Fibroblast of skin of right biceps (primary cell): ENCODE measurements around the gene MYL12B.
"Not testable (repeated sequence)": the region's sequence is repeated elsewhere in the genome, so short reads cannot be mapped to it uniquely, and the experiment has no call there.

Experiments used
- DNase-seq: peaks from one replicate; pipeline ENCODE4 v3.0.0-alpha.2; 2013

The MYL12B gene

DNA sequence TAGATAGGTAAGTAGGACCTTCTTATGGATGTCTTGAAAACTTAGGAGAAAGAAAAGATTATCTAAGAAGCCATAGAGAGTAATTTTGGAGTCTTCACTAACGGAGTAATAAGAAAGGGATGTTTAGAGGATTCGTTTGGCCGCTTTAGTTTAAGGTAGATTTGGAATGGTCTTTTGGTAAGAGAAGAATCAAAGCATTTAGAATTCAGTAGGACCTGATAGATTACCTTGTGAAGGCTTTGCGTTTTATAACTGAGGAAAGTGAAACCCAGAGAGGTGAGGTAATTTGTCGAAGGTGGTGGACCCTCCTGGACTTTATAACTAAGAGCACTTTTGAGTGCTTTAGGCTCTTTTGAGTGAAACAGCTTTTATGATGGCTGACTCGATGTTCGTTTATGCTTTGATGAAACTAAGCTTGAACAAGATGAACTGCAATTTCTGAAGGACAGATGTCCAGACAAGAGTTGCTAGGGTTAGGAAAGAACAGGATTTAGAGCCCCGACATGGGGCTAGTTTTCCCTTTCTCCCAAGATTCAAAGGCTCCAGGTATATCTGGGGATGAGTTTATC, 1.3 kb downstream of the MYL12B start:
- DNase-seq = no peak

DNA sequence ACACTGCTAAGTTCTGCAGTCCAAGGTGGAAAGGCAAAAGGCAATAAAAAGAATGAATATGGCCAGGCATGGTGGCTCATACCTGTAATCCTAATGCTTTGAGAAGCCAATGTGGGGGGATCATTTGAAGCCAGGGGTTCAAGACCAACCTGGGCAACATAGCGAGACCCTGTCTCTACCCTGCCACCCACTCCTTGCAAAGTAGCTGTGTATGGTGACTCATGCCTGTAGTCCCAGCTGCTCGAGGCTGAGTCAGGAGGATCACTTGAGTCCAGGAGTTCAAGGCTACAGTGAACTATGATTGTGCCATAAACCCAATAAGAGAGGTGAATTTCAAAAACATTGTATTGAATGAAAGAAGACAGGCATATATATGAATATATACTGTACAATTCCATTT, 2.4 kb downstream of the MYL12B start:
- peak; percentile 18 for DNase-seq

DNA sequence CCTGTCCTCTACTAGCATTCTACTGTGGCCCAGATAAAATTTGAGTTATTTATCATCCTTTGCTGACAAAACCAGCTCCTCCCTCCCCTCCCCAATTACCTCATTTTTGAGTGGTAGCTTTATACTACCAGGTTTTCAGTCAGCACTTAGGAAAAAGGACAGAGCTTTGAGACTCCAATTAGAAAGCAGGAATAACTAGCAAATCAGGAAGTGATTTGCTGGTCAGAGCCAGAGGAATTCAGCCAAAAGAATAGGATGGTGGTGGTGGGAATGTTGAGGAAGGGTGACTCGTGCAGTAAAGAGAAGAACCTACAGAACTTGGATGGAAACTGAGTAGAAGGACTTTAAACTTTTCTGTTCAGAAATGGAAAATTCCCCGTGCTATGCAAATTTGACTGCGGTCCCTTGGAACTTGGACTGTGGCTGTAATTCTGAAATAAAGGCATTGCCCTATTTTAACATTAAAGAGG, 3.7 kb downstream of the MYL12B start:
- peak; percentile 76 for DNase-seq

DNA sequence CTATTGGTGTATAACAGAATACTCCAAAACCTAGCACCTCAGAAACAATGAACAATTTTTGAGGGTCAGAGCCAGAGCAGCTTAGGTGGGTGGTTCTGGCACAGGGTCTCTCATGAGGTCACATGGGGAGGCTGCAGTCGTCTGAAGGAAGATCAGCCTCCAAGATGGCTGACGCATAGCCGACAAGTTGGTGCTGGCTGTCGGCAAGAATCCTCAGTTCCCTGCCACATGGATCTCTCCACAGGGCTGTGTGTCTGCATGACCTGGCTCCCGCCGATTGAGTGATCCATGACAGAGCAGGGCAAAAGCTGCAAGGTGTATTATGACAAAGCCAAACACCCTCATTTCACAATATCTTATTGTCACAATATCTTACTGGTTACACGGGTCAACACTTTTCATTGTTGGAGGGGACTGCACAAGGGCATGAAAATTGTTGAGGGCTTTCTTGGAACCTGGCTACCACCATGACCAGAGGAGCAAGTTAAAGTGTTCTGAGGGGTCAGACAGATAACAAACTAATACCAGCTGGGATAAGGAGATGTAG, 4.2 kb downstream of the MYL12B start:
- DNase-seq = no peak

DNA sequence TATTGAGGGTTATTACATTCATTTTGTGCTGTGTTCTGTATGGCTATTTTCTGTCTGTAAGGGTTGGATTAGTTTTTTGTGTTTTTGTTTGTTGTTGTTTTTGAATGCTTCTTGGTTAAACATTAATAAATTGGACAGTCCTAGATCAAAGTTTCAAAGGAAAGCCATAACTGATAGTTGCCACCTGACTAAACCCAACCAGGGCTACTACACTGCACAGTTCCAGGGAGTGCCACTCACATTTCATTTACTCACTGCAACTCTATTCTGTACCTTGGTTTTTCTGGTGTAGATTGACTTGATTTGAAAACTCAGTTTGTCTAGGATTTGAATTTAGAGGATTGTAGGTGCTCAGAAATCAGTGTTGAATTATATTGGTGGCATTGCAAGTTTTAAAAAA, 6.4 kb downstream of the MYL12B start:
- no peak for DNase-seq

DNA sequence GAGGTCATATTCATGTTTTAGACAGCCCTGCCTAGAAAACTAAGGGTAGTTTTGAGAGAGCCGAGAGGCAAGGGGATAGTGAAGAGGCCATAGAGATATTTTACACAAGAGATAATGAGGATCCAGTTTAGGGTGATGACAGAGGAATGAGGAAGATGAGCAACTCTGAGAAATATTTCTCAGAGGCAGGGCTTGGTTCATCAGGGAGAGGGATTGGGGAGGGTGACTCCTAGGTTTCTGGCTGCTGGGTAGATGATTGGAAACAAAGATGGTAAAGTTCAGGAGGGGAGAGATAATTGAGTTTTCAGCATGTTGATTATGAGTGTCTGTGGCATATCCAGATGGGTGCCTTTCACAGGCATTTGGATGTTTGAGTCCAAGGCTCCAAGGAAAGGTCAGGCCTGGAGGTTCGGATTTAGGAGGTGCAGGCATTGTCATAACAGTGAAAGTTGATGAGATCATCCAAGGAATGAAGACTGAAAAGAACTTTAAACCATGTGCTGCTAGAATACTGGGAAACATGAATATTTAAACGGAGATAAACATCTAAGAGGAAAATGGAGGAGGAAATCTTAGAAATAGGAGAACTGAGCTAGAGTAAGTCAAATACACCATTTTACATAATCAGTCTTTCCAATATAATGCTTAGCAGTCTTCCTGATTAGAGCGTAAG, 7.4 kb downstream of the MYL12B start:
- DNase-seq = peak; percentile 77

DNA sequence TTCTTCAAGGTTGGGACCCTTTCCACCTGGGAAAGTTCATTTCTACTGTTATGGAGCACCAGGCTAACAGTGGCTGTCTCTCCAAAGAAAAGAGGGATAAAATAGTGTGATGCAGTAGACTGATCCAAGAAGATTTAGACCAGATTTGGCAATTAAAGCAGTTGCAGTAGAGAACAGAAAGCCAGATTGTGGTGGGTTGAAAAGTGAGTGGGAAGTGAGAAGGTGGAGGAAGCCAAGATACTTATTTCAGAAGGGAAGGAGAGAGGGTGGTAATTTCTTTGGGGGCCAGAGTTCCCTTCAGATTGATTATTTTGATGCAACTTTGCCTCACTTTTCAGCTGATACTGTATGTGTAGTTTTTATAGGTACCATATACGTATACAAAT, 8.0 kb downstream of the MYL12B start:
- no peak for DNase-seq

DNA sequence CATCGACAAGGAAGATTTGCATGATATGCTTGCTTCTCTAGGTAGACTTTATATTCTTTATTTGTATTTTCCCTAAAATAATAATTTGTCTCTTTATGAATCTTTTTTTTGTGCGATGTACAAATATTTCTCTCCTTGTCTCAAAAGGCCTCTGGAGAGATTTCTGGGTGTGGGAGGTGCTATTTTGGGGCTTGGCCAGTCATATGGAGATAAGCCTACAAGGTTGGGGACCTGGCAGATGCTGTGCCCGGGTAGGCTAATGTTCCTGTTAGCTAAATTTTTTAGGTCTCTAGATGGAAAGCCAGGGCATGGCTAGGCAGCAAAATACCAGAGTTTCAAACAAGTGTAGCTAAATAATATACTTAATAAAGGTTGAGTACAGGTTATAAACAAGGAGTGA, 11.1 kb downstream of the MYL12B start:
- DNase-seq = no peak

DNA sequence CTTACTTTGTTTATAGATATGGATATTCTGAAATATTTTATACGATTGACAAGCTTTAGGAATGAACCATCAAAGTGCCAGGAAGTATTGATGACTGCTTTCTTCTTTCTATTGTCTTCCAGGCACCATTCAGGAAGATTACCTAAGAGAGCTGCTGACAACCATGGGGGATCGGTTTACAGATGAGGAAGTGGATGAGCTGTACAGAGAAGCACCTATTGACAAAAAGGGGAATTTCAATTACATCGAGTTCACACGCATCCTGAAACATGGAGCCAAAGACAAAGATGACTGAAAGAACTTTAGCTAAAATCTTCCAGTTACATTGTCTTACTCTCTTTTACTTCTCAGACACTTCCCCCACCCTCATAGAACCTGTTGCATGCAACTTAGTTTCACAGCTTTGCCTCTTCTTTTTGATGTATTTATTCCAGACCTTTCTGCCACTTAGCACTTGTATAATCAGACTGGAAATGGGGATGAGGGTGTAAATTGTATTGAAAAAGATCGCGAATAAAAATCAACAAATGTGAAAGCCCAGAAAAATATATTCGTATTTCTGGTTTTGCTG, 15.8 kb downstream of the MYL12B start:
- not testable (repeated sequence) for DNase-seq

DNA sequence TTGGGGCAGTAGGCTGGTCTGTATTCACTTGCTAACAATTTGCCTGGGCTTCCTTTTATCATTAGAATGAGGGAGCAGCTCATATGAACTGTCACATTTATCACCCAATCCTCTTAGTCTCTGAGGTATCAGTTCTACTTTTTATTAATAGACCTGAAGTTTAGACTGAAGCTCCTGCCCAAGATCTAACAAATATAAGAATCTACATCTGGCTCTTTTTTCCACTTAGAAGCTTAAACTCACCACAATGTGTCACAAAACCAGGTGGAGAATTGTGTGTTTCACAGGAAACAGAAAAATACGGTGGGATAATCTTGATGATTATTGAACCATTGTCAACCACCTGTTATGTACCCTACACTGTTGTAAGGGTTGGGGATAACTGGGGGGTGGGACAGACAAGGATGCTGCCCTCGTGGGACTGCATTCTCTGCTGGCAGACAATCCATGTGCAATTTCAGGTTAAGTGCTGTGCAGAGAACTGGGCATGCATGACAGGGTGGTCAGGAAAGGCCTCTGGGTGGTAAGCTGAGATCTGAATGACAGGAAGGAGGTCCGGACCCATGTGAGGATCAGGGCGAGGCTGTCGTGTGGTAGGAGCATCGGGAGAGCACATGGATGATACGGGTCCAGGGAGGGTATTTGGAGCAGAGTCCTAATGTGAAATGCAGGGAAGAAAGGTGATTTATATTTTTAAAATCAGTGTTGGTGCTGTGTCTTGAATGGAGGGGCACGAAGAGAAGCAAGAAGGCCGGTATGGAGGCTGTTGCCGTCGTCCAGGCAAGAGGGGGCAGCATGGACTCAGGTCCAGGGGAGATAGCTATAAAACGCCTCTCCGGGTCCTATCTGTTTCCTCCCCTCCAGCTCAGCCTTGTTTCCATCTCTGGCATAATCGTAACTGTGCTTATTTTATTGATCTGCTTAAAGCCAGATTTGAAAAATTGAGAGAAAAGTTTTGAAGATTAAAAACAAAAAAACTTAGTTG, 17.6 kb downstream of the MYL12B start:
- no peak for DNase-seq

DNA sequence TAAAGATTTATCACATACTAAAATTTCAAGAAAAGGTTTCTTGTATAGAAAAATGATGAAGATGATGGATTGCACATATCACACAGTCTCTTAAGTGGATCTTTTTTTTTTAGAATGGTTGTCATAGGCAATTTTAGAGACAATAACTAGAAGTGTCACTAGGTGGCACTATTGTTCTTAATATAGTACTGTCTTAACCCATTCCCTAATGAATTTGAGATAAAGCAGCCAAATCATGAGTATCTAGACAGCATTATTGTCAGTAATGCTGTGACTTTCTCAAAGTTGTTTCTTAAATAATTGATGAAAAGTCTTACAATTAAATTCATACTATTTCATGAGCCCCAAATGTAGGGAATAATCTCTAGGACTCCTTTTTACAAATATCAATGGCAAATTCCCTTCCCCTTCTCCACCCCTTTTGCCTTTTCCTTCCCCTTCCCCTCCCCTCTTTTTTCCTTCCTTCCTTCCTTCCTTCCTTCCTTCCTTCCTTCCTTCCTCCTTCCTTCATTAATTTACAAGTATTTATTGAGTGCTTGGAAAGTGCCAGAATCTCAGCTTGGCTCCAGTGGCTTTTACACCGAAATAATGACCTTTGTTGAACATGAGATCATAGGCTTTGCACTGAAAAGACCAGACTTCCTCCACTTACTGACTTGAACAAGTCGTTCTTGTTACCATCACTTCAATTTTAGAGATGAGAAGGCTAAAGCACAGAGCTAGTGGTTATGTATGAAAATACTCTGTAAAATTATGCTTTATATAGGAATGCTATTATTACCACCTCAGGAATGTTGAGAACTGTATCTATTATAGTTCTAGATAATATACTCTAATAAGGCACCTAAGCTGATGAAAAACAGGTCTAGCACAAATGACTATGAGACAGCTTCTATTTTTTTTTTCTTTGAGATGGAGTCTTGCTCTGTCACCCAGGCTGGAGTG, 19.8 kb downstream of the MYL12B start:
- peak; percentile 79 for DNase-seq

DNA sequence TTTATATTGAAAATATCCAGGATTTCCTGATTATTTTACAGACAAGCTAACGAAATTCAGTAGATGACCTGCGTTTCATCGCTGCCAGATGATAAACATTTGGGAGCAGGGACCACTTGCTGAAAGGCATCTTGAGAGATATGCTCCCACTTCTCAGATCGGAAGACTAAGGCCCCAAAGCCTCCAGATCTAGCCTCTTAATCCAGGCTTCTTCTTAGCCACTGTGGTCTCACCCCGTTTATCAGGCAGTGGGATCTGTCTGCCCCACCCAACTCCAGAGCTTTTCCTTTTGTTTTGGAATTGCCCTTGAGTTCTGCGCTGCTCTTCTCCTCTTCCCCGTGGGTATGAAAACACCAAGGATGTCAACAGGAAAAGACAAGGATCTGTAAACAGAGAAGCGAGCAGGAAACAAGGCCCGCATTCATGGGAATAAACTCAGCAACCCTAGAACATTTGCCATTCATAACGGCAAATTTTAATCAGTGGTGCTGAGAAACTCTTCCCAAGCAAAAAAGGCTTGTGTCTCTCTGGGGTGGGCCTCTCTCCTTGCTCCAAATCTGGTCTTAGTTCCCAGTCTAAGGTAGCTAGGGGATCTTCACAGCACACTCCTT, 21.4 kb downstream of the MYL12B start:
- no peak for DNase-seq

DNA sequence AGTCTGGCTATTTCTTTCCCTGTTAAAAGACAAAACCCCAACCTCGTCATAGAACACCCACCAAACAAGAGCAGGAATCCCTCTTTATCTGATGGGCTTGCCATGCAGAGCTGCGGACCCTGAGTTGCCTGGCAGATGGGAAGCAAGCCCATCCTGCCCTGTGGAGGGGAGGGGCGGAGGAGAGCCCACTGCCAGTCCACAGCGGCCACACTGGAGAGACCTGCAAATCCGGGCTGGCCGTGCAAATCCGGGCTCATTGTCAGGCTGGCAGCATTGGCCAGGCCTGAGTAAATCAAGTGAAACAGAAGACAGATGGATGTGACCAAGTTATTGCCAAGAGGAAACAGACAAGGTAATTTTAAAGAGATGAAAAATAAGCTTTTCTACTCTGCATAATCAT, 22.0 kb downstream of the MYL12B start:
- DNase-seq = no peak

DNA sequence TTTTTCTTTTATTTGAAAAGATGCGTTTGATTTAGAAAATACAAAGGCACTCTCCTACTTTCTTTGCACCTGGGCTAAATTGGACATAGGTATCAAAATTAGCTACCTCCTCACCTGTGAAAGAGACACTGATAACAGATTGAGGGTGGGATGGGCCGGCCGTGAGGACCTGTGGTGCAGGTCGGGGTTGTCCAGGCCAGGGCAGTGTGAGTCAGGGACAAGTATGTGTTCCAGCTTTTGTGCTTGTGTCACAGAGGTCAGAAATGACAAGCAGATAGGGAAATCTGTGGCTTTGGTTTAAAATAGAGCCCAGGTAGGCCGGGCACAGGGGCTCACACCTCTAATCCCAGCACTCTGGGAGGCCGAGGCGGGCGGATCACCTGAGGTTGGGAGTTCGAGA, 22.6 kb downstream of the MYL12B start:
- no peak for DNase-seq

DNA sequence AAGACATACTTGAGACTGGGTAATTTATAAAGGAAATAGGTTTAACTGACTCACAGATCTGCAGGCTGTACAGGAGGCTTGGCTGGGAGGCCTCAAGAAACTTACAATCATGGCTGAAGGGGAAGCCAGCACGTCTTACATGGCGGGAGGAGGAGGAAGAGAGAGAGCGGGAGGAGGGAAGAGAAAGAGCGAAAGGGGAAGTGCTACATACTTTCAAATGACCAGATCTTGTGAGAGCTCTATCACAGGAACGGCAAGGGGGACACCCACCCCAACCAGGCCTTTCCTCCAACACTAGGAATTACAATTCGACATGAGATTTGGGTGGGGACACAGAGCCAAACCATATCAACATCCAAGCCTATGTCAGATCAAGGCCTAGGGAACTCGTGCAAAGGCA, 24.2 kb downstream of the MYL12B start:
- no peak for DNase-seq

DNA sequence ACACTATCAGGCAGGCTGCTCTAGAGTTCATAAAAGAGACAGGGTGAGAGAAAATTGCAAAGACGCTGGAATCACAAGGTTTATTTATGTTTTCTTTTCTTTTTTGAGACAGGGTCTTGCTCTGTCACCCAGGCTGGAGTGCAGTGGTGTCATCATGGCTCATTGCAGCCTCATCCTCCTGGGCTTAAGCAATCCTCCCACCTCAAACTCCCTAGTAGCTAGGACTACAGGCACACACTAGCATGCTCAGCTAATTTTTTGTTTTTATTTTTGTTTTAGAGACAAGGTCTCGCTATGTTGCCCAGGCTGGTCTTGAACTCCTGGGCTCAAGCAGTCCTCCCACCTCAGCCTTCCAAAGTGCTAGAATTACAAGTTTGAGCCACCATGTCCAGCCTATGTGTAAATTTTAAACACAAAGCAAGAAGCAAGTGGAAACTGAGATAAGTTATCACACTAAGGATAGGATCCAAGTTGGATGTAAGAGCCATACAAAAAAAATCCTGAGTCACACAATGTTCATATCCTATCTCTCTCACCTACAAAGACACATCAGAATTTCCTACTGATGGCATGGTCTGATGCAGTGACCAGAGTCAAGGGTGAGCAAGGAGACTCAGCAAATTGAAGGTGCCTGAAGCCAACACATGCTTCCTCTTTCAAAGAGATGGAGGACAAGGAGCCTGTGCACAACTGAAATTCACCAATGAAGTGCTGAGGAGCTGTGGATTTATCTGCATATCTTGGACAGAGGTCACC, 31.4 kb downstream of the MYL12B start:
- no peak for DNase-seq

DNA sequence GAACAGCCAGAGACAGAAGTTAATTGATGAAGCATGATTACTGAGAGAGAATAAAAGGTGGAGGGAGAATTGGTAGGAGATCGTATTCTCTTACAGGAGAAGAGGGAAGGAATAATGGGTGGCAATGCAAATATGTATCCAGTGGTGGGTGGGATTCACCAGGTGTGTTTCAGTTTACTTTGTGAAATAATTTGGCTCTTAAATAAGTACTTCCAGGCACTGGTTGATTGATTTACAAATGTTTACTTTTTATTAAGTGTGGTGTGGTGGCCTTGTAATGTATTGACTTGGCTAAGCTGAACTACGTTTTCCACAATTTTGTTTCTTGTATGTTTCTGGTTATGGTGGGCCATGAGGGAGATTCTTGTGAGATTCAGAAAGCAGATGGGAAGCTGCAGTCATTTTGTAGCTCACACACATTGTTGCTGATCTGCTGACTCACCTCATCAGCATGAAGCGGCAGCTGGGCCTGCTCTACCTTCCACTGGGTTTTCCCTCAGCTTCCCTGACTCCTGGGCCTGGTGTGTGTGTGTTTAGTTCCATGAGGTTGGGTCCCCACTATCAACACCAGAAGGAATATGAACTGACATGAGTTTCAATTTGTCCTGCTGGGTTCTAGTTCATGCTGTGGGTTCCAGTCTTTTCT, 32.6 kb downstream of the MYL12B start:
- peak; percentile 58 for DNase-seq

DNA sequence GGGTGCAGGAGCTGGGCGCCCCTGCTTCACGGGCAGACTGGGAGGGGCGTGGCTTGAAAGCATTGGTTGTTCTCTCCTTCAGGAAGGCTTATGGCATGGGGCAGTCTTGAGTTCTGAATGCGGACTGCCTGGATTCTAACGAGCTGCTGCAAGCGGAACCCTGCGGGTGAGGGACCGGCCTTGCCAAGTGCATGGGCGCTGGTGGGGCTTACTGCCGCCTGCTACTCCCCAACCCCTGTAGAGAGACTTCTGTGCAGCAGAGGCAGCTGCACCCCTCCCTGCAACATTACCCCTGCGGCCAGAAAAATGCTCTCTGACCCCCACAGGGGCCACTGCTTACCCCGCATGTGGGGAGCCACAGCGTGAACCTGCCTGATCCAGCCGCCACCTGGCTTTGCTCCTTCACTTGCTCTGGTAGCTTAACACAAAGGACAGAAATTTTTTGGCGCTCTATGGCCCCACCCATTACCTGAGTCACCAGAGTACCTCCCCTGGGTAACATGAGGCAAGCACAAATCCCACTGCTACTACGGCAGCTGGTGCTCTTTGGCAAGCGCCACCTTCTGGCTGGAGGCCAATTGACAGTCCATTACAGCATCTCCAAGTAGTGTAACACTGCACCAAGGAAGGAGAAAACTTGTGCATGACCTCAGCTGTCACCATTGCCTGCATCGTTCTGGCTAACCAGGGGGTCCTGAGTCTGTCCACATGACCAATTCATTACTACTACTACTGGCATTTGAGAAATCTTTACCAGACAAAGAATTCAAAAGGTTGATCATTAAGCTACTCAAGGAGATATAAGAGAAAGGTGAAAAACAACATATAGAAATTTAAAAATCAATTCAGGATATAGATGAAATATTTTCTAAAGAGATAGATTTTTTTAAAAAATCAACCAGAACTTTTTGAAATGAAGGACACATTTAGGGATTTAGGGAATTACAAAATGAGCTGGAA, 35.4 kb downstream of the MYL12B start:
- DNase-seq = peak; percentile 91

DNA sequence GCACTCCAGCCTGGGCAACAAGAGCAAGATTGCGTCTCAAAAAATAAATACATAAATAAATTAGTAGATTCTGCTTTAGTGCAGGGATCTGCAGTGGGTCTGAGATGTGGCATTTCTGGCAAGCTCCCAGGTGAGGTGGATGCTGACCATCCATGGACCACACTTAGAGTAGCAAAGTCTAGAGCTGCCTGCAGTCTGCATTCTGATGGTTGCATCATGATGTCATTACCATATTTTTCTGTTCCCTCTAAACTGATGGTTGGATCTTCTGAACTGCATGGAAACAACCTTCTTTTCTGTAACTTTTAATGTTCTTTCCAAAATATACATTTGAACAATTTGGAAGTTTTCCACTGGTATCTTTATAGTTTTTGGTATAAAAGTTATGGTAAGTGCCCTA, 42.9 kb downstream of the MYL12B start:
- DNase-seq = peak; percentile 14
